ENCODE measurements around the gene GPR149. TPM values are rescaled to one million over a fixed set of nuclear protein-coding genes. Genes with fewer than 3 reads are reported as not detected.
A peak's percentile ranks its signal among the peaks of the same experiment; 100 is the strongest.

GPR149 gene
- total and polyA plus RNA-seq, 2 donors (not counting 3 experiments of a cell fraction or from before 2014, with no cell fraction given) = not detected

GRCh38 chr3:154314152-154314551 lies 115.8 kb downstream of the GPR149 start:
- FAIRE-seq = no peak
- no TSS peak for BruUV-seq (replicated peaks)
- H3K9me1 ChIP-seq (replicated peaks; ENCODE audit: control insufficient read depth, extremely low read depth, insufficient read depth, low read length) = no peaks in the 10 kb centered on the region
- no peak for DNase-seq (ENCODE audit: low read depth, low spot score)
- ChIA-PET POLR2A (no interaction called here), CTCF (no interaction called here)
- H3K9ac ChIP-seq (replicated peaks; ENCODE audit: extremely low read depth, insufficient read depth, low read length) = no peak overlapping the region
- H3K9me3 ChIP-seq (replicated peaks; ENCODE audit: control insufficient read depth, insufficient read depth, low read length) = no peaks in the 10 kb centered on the region
- H4K20me1 ChIP-seq (replicated peaks; ENCODE audit: control insufficient read depth, extremely low read depth, insufficient read depth, low read length) = no peaks in the 10 kb centered on the region
- H3K4me1 ChIP-seq (ENCODE audit: control insufficient read depth, extremely low read depth, insufficient read depth, low read length) = peaks cover 6% of the 10 kb centered on the region
- intact Hi-C loops (cut with micrococcal nuclease) (no loop called here), dilution Hi-C loops (cut with MboI; ENCODE audit: extremely low pct_ligation_motif_present, low sequenced_read_pairs) (no loop called here)
- no peak overlapping the region for H3K4me3 ChIP-seq (replicated peaks in 1 of 3; ENCODE audit: insufficient read depth in 1 of 3, low read depth in 1 of 3, low read length in 3 of 3)
- H3K79me2 ChIP-seq (ENCODE audit: control insufficient read depth, insufficient read depth, low read length) = peaks cover 37% of the 10 kb centered on the region
- no peak overlapping the region for H3K4me2 ChIP-seq (ENCODE audit: insufficient read depth, low read length)
- no peak overlapping the region for H3K27ac ChIP-seq (ENCODE audit: insufficient read depth, low read depth, low read length)
- peaks cover 0 to 5% of the 10 kb centered on the region in 2 experiments for H3K36me3 ChIP-seq (ENCODE audit: control insufficient read depth in 2 of 2, extremely low read depth in 1 of 2, insufficient read depth in 2 of 2, low read length in 2 of 2)
- H2AFZ ChIP-seq (ENCODE audit: low read depth, low read length) = no peak overlapping the region
- no peaks in the 10 kb centered on the region for H3K27me3 ChIP-seq (ENCODE audit: control insufficient read depth in 2 of 2, insufficient read depth in 2 of 2, low read length in 2 of 2)
- no peak for TF ChIP-seq POLR2AphosphoS5 (IDR thresholded peaks at IDR 0.05; ENCODE audit: insufficient read depth, low read depth, low read length)

DNA sequence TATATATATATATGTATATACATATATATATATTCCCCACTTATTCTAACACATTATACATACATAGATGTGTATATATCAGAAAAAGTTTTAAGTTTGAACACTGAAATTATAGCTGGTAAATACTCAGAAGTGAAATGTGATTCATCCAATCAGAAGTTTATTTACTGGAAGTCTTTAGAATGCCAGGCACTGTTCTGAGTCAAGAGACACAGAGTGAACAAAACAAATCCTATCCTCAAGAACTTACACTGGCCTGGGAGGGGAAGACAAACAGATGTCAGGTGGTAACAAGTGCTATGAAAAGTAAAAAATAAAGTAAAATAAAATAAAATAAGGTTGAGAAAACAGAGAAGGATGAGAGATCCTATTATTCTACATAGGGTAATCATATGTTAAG lies 119.2 kb downstream of the GPR149 start:
- DNase-seq (ENCODE audit: low read depth, low spot score) = peak; percentile 4
- TF ChIP-seq FOS (IDR thresholded peaks at IDR 0.05; ENCODE audit: borderline replicate concordance, insufficient read depth, low read length) (no peak), EZH2 (IDR thresholded peaks at IDR 0.05; ENCODE audit: borderline replicate concordance, low read depth, low read length, severe bottlenecking) (no peak), POLR2A (IDR thresholded peaks at IDR 0.05; ENCODE audit: low read depth, low read length) (no peak), MYC (IDR thresholded peaks at IDR 0.05; ENCODE audit: low read depth, low read length) (no peak), JUN (IDR thresholded peaks at IDR 0.05; ENCODE audit: borderline replicate concordance, insufficient read depth, insufficient read length, low read depth) (no peak), POLR2AphosphoS5 (IDR thresholded peaks at IDR 0.05; ENCODE audit: insufficient read depth, low read depth, low read length) (no peak), GATA2 (IDR thresholded peaks at IDR 0.05; ENCODE audit: insufficient read depth, insufficient read length, low read depth, low read length) (no peak), MAX (IDR thresholded peaks at IDR 0.05; ENCODE audit: insufficient read depth, insufficient read length) (no peak), CTCF (IDR thresholded peaks at IDR 0.05; ENCODE audit: extremely low read depth in 1 of 2, insufficient read depth in 1 of 2, low read depth in 1 of 2, low read length in 2 of 2) (no peak)
- H3K36me3 ChIP-seq (ENCODE audit: control insufficient read depth in 2 of 2, extremely low read depth in 1 of 2, insufficient read depth in 2 of 2, low read length in 2 of 2) = peaks cover 0 to 9% of the 10 kb centered on the region in 2 experiments
- dilution Hi-C loops (cut with MboI; ENCODE audit: extremely low pct_ligation_motif_present, low sequenced_read_pairs) (no loop called here), intact Hi-C loops (cut with micrococcal nuclease) (no loop called here)
- H3K9ac ChIP-seq (replicated peaks; ENCODE audit: extremely low read depth, insufficient read depth, low read length) = no peak overlapping the region
- no peaks in the 10 kb centered on the region for H4K20me1 ChIP-seq (replicated peaks; ENCODE audit: control insufficient read depth, extremely low read depth, insufficient read depth, low read length)
- ChIA-PET CTCF (no interaction called here), POLR2A (no interaction called here)
- peaks cover 4% of the 10 kb centered on the region for H3K79me2 ChIP-seq (ENCODE audit: control insufficient read depth, insufficient read depth, low read length)
- H3K9me1 ChIP-seq (replicated peaks; ENCODE audit: control insufficient read depth, extremely low read depth, insufficient read depth, low read length) = no peaks in the 10 kb centered on the region
- BruUV-seq (replicated peaks) = no TSS peak
- H3K27me3 ChIP-seq (ENCODE audit: control insufficient read depth in 2 of 2, insufficient read depth in 2 of 2, low read length in 2 of 2) = no peaks in the 10 kb centered on the region
- no peak for FAIRE-seq
- H2AFZ ChIP-seq (ENCODE audit: low read depth, low read length) = no peak overlapping the region
- H3K9me3 ChIP-seq (replicated peaks; ENCODE audit: control insufficient read depth, insufficient read depth, low read length) = no peaks in the 10 kb centered on the region
- H3K27ac ChIP-seq (ENCODE audit: insufficient read depth, low read depth, low read length) = no peak overlapping the region
- no peak overlapping the region for H3K4me2 ChIP-seq (ENCODE audit: insufficient read depth, low read length)
- no peak overlapping the region for H3K4me3 ChIP-seq (replicated peaks in 1 of 3; ENCODE audit: insufficient read depth in 1 of 3, low read depth in 1 of 3, low read length in 3 of 3)
- no peaks in the 10 kb centered on the region for H3K4me1 ChIP-seq (ENCODE audit: control insufficient read depth, extremely low read depth, insufficient read depth, low read length)
